NCI-H1436 (cell line): ENCODE results near the gene TMPRSS3.

ENCODE experiments used
- DNase-seq: peaks from one replicate; lab custom pipeline; 2025; lab: John Stamatoyannopoulos, UW

TMPRSS3 gene

GRCh38 chr21:42350927-42351426 is 44.9 kb downstream of the TMPRSS3 start, which contains the start of gene TFF2:
Gene TFF2, minus strand, starts transcription at chr21:42350994. Its CDS starts 37 bp downstream, at chr21:42350957.
- DNase-seq, result no peak

GRCh38 chr21:42350318-42350910 is 45.4 kb downstream of the TMPRSS3 start:
- no peak for DNase-seq

DNA sequence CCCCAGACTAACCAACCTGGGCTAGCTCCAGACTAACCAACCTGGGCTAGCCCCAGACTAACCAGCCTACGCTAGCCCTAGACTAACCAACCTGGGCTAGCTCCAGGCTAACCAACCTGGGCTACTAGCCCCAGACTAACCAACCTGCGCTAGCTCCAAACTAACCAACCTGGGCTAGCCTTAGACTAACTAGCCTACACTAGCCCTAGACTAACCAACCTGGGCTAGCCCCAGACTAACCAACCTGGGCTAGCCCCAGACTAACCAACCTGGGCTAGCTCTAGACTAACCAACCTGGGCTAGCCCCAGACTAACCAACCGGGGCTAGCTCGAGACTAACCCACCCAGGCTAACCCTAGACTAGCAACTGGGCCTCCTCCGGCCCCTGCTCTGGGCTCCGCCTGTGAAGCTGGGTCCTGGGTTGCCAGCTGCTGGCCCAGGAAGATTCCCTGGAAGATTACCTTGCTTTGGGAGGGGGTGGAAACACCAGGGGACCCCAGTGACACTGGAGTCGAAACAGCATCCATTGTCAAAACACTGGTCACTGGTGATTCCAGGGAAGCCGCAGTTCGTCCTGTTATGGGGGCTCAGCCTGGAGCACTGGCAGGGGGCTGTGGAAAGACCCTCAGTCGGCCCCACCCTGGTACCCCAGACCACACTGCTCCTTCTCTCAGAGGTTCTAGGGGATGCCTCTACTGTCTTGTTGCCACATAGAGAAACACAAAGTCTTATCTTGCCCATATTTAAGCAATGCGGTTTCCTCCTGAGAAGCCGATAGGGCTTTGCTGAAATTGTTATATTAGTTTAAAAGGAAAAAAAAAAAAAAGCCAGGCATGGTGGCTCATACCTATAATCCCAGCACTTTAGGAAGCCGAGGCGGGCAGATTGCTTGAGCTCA is 46.2 kb downstream of the TMPRSS3 start:
- no peak for DNase-seq

DNA sequence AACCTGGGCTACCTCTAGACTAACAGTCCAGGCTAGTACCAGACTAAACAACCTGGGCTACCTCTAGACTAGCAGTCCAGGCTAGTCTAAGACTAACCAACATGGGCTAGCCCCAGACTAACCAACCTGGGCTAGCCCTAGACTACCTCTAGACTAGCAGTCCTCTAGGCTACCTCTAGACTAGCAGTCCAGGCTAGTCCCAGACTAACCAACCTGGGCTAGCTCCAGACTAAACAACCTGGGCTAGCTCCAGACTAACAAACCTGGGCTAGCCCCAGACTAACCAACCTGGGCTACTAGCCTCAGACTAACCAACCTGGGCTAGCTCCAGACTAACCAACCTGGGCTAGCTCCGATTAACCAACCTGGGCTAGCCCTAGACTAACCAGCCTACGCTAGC is 47.1 kb downstream of the TMPRSS3 start:
- no peak for DNase-seq

GRCh38 chr21:42347601-42348327 is 48.1 kb downstream of the TMPRSS3 start:
- DNase-seq, result no peak

DNA sequence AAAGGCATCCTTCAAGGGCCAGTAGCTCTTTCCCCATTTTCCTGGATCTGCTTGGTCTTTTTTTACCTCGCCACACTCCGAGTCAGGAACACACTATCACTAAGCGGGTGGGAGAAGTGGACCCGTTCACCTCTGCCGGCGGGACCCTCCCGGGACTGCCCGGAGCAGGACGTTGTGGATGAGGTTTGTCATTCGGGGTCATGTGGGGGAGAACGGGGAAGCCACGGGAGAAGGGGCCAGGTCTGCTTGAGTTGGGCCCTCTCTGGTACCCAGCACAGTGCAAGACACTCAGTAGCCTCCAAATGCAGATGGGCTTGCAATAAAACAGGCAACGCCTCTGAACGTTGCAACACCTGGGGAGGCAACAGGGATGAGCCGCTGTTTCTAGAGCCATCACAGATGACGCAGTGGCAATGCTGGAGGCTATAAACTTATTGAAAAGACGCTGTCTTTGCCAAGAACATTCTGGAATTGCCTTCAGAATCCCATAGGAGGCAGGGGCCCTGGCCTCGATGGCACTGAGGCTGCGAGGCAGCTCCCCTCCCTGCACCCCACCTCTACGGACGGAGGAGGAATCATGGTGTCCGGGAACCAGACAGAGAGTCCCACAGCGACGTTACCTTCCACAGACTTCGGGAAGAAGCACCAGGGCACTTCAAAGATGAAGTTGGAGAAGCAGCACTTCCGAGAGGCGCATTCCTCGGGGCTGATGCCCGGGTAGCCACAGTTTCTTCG is 48.8 kb downstream of the TMPRSS3 start:
- DNase-seq, result no peak

DNA sequence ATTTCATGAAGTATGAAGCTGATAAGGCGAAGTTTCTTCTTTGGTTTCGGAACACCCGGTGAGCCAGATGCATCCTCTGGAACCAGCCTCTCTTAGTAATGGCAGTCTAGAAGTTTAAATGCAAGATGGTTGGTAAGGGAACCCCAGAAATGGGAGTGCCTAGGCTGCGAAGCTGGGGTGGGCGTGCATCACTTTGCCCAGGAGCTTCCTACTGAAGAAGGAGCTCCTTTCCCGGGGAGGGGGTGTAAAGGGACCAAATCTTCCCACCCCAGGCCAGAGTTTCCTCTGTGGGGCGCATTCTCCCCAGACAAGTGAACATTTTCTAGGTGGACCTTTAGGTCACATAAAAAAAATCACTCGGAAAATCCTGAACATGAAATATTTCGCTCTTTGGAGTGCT is 49.4 kb downstream of the TMPRSS3 start:
- no peak for DNase-seq

DNA sequence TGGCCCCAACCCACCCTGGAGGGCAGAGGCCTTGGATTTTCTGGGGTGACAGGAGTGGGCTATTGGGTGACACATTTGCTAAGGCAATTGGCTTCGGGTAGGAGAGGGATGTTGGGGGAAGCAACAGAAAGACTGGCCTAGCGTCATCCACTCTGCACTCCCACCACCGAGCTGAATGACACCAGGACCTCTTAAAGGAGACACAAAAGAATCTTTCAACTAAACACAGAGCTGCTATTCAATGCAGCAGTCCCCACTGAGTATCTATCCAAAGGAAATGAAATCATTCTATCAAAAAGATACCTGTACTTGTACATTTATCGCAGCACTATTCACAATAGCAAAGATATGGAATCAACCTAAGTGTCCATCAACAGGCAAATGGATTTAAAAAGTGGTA is 51.2 kb downstream of the TMPRSS3 start:
- no peak for DNase-seq

GRCh38 chr21:42343963-42344510 is 51.8 kb downstream of the TMPRSS3 start:
- DNase-seq, result no peak

GRCh38 chr21:42343556-42343955 is 52.3 kb downstream of the TMPRSS3 start:
- no peak for DNase-seq

DNA sequence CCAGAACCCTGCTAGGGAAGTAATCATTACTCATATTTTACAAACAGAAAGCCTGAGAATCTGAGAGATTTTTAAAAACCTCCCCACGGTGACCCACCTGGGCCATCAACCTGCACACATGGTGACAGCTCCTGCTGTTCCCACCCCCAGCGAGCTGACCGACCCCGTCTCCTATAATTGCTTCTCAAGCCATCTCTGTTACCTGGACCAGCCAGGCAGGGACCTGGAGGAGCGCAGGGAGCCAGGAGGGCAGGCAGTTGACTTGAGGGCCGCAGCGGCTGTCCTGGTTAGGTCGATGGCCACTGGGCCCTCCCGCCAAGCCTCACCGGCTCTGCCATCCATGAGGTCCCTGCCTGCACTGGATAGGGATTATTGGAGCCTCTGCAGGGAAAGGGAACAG is 52.8 kb downstream of the TMPRSS3 start:
- no peak for DNase-seq

DNA sequence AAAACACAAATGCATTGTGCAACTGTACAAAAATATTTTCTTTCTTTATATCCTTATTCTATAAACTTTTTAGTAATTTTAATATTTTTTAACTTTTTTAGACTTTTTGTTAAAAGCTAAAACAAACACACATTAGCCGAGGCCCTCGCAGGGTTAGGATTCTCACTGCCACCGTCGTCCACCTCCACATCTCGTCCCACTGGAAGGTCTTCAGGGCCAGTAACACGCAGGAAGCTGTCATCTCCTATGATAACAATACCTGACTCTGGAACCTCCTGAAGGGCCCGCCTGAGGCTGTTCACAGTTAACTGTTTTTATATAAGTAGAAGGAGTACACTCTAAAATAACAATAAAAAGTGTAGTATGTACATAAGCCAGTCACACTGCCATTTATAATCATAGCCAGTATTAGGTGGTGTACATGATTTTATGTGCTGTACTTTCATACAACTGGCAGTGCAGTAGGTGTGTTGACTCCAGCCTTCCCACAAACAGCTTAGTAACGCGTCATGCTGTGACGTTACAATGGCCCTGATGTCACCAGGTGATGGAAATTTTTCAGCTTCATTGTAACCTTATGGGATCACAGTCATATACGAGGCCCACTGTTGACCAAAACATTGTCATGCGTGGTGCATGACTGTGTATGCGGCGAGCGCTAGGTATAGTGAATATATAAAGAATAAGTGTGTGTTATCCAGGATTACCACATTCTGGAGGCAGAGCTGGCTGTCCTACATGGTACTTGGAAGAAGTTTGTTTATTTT is 53.9 kb downstream of the TMPRSS3 start:
- DNase-seq, result no peak

DNA sequence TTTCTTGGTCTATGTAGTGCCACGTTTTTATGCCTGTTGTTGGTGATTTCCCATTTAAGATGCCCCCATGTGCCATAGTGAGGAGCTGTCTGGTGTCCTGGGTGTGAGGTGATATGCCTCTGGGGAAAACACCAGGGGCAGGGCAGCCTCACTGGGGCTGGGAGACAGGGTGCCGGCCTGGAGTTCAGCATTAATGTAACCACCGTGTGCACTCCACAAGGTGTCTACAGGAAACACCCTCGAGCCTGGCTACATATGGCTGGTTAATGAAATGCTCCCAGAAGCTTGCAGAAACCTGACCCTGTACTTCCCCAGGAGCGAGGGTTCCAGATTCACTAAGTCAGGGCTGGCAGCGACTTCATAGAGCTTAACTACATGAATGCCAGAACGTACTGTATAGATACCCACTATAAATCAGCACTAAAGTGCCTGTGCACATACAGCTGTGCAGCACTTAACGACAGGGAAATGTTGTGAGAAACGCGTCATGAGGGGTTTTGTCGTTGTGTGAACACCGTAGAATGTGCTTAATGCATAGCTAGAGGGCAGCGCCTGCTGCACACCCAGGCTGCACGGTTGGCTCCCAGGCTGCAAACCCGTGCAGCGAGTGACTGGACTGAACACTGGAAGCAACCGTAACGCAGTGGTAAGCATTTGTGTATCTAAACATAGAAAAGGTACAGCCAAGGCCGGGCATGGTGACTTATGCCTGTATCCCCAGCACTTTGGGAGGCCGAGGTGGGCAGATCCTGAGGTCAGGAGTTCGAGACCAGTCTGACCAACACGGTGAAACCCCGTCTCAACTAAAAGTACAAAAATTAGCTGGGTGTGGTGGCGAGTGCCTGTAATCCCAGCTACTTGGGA is 55.4 kb downstream of the TMPRSS3 start:
- DNase-seq, result no peak

GRCh38 chr21:42338729-42339715 is 56.8 kb downstream of the TMPRSS3 start:
- DNase-seq, result no peak

- DNase-seq, result peak; percentile 59
Observed at GRCh38 chr21:42337830-42338728, 57.8 kb downstream of the TMPRSS3 start.

GRCh38 chr21:42337276-42337675 is 58.6 kb downstream of the TMPRSS3 start:
- no peak for DNase-seq

- no peak for DNase-seq
Observed at GRCh38 chr21:42336054-42336453, 59.8 kb downstream of the TMPRSS3 start.
